Effector memory CD8-positive, alpha-beta T cell (primary cell): ENCODE results near the gene FANCC.

ENCODE experiments used
- ATAC-seq: fragments of 150-1000 bp; cut with Tn5 transposase; replicated peaks from 2 replicates; pipeline ENCODE4 v1.10.0; 2021; ENCODE audit warnings: mild to moderate bottlenecking, moderate library complexity
- DNase-seq, 3 experiments: peaks; one replicate each; pipeline ENCODE4 v3.0.0; 2021
- H3K27ac Mint-ChIP-seq, 2 donors: one replicate each; pipeline ENCODE4 v1.8.0; 2022; ENCODE audit warnings: mild to moderate bottlenecking in 2 of 2, mixed read lengths in 2 of 2, moderate library complexity in 2 of 2
- H3K27me3 Mint-ChIP-seq, 2 donors: one replicate each; pipeline ENCODE4 v1.8.0; 2022; ENCODE audit warnings: mixed read lengths in 2 of 2
- H3K36me3 Mint-ChIP-seq: one replicate; pipeline ENCODE4 v1.8.0; 2022; ENCODE audit warnings: mild to moderate bottlenecking, moderate library complexity, mixed read lengths; ENCODE audit not compliant: insufficient read depth
- H3K4me1 Mint-ChIP-seq, 2 donors: one replicate each; pipeline ENCODE4 v1.8.0; 2022; ENCODE audit warnings: low read depth in 2 of 2, mixed read lengths in 2 of 2
- H3K4me3 Mint-ChIP-seq, 2 donors: one replicate each; pipeline ENCODE4 v1.8.0; 2022; ENCODE audit warnings: mild to moderate bottlenecking in 2 of 2, mixed read lengths in 2 of 2, moderate library complexity in 2 of 2
- H3K9me3 Mint-ChIP-seq, 2 donors: one replicate each; pipeline ENCODE4 v1.8.0; 2022; ENCODE audit warnings: mixed read lengths in 2 of 2

FANCC gene

GRCh38 chr9:95129476-95130291 is 187.8 kb downstream of the FANCC start:
- H3K4me1 Mint-ChIP-seq = no peaks in the 10 kb centered on the region
- no peak overlapping the region for H3K4me3 Mint-ChIP-seq
- no peaks in the 10 kb centered on the region for H3K36me3 Mint-ChIP-seq
- no peak for DNase-seq
- no peak overlapping the region for H3K27ac Mint-ChIP-seq
- H3K9me3 Mint-ChIP-seq = no peaks in the 10 kb centered on the region
- no peak for ATAC-seq
- H3K27me3 Mint-ChIP-seq = no peaks in the 10 kb centered on the region

GRCh38 chr9:95128177-95128524 is 189.4 kb downstream of the FANCC start:
- ATAC-seq (no peak), DNase-seq (no peak)
- no peaks in the 10 kb centered on the region for H3K27me3 Mint-ChIP-seq
- H3K36me3 Mint-ChIP-seq = peaks cover 3% of the 10 kb centered on the region
- no peaks in the 10 kb centered on the region for H3K4me1 Mint-ChIP-seq
- no peaks in the 10 kb centered on the region for H3K9me3 Mint-ChIP-seq
- no peak overlapping the region for H3K4me3 Mint-ChIP-seq
- no peak overlapping the region for H3K27ac Mint-ChIP-seq

- DNase-seq (peak; percentile 50 to 62 (median 53)), ATAC-seq (peak; percentile 84)
- no peak overlapping the region for H3K4me3 Mint-ChIP-seq
Measured at GRCh38 chr9:95127249-95128176, 190.0 kb downstream of the FANCC start.

GRCh38 chr9:95126739-95127138 is 190.8 kb downstream of the FANCC start:
- Mint-ChIP-seq H3K9me3 (no peaks in the 10 kb centered on the region), H3K4me1 (no peaks in the 10 kb centered on the region)

More at GRCh38 chr9:95127249-95128176, 190.0 kb downstream of the FANCC start:
- H3K9me3 Mint-ChIP-seq = no peaks in the 10 kb centered on the region
- H3K4me1 Mint-ChIP-seq = no peaks in the 10 kb centered on the region
- no peak overlapping the region for H3K27ac Mint-ChIP-seq
- no peaks in the 10 kb centered on the region for H3K27me3 Mint-ChIP-seq
- peaks cover 3% of the 10 kb centered on the region for H3K36me3 Mint-ChIP-seq

GRCh38 chr9:95125652-95126051 is 191.9 kb downstream of the FANCC start:
- ATAC-seq = no peak

More at GRCh38 chr9:95126739-95127138, 190.8 kb downstream of the FANCC start:
- ATAC-seq (no peak), DNase-seq (no peak)
- H3K27ac Mint-ChIP-seq = no peak overlapping the region
- H3K27me3 Mint-ChIP-seq = no peaks in the 10 kb centered on the region
- H3K4me3 Mint-ChIP-seq = no peak overlapping the region
- peaks cover 3% of the 10 kb centered on the region for H3K36me3 Mint-ChIP-seq

GRCh38 chr9:95124582-95125367 is 192.7 kb downstream of the FANCC start:
- Mint-ChIP-seq H3K4me3 (no peak overlapping the region), H3K36me3 (peaks cover 3% of the 10 kb centered on the region), H3K4me1 (no peaks in the 10 kb centered on the region), H3K27ac (peak overlapping the region in 1 of 2 donors; percentile 44), H3K27me3 (no peaks in the 10 kb centered on the region), H3K9me3 (no peaks in the 10 kb centered on the region)
- ATAC-seq (no peak), DNase-seq (no peak)

More at GRCh38 chr9:95125652-95126051, 191.9 kb downstream of the FANCC start:
- H3K36me3 Mint-ChIP-seq = peaks cover 3% of the 10 kb centered on the region
- H3K4me3 Mint-ChIP-seq = no peak overlapping the region
- H3K4me1 Mint-ChIP-seq = no peaks in the 10 kb centered on the region
- no peaks in the 10 kb centered on the region for H3K27me3 Mint-ChIP-seq
- no peak for DNase-seq
- no peaks in the 10 kb centered on the region for H3K9me3 Mint-ChIP-seq
- no peak overlapping the region for H3K27ac Mint-ChIP-seq

- DNase-seq (no peak), ATAC-seq (no peak)
- Mint-ChIP-seq H3K4me3 (no peak overlapping the region), H3K36me3 (peaks cover 3% of the 10 kb centered on the region), H3K27ac (no peak overlapping the region), H3K4me1 (no peaks in the 10 kb centered on the region), H3K27me3 (no peaks in the 10 kb centered on the region), H3K9me3 (no peaks in the 10 kb centered on the region)
Measured at GRCh38 chr9:95120781-95121370, 196.6 kb downstream of the FANCC start.

- Mint-ChIP-seq H3K36me3 (no peaks in the 10 kb centered on the region), H3K4me3 (no peak overlapping the region), H3K4me1 (no peaks in the 10 kb centered on the region), H3K27ac (no peak overlapping the region), H3K27me3 (no peaks in the 10 kb centered on the region), H3K9me3 (no peaks in the 10 kb centered on the region)
- ATAC-seq = no peak
- no peak for DNase-seq
Measured at GRCh38 chr9:95118596-95118995, 198.9 kb downstream of the FANCC start.

GRCh38 chr9:95116808-95117204 is 200.7 kb downstream of the FANCC start:
- Mint-ChIP-seq H3K4me1 (no peaks in the 10 kb centered on the region), H3K4me3 (no peak overlapping the region), H3K9me3 (no peaks in the 10 kb centered on the region), H3K27me3 (no peaks in the 10 kb centered on the region), H3K36me3 (no peaks in the 10 kb centered on the region), H3K27ac (no peak overlapping the region)
- DNase-seq (no peak), ATAC-seq (no peak)

- H3K27ac Mint-ChIP-seq = no peak overlapping the region
- DNase-seq = no peak
Measured at GRCh38 chr9:95116002-95116807, 201.3 kb downstream of the FANCC start.

GRCh38 chr9:95115104-95115503 is 202.4 kb downstream of the FANCC start:
- Mint-ChIP-seq H3K27me3 (no peaks in the 10 kb centered on the region), H3K4me3 (no peak overlapping the region), H3K27ac (no peak overlapping the region), H3K4me1 (no peaks in the 10 kb centered on the region), H3K36me3 (no peaks in the 10 kb centered on the region), H3K9me3 (no peaks in the 10 kb centered on the region)
- DNase-seq = no peak
- no peak for ATAC-seq

More at GRCh38 chr9:95116002-95116807, 201.3 kb downstream of the FANCC start:
- Mint-ChIP-seq H3K4me3 (no peak overlapping the region), H3K36me3 (no peaks in the 10 kb centered on the region), H3K27me3 (no peaks in the 10 kb centered on the region), H3K9me3 (no peaks in the 10 kb centered on the region), H3K4me1 (no peaks in the 10 kb centered on the region)
- no peak for ATAC-seq

GRCh38 chr9:95112436-95113280 is 204.9 kb downstream of the FANCC start:
- ATAC-seq (no peak), DNase-seq (no peak)
- H3K4me1 Mint-ChIP-seq = no peaks in the 10 kb centered on the region
- H3K9me3 Mint-ChIP-seq = no peaks in the 10 kb centered on the region
- H3K36me3 Mint-ChIP-seq = peaks cover 3% of the 10 kb centered on the region
- no peaks in the 10 kb centered on the region for H3K27me3 Mint-ChIP-seq
- H3K27ac Mint-ChIP-seq = no peak overlapping the region
- no peak overlapping the region for H3K4me3 Mint-ChIP-seq
